WTC11 (cell line): ENCODE results near the gene EID2.

ENCODE experiments used
- CREB1 ChIP-seq: sonication (generic); formaldehyde crosslinking; IDR thresholded peaks from 2 replicates; pipeline ENCODE4 v1.8.0; 2023; ENCODE audit warnings: mild to moderate bottlenecking, missing genetic modification reagents
- GABPB1 ChIP-seq: sonication (generic); formaldehyde crosslinking; IDR thresholded peaks from 2 replicates; pipeline ENCODE4 v1.8.1; 2023; ENCODE audit warnings: mild to moderate bottlenecking, missing genetic modification reagents
- JUN ChIP-seq: sonication (generic); formaldehyde crosslinking; IDR thresholded peaks from 2 replicates; pipeline ENCODE4 v1.8.0; 2023; ENCODE audit warnings: mild to moderate bottlenecking, missing genetic modification reagents
- NFYB ChIP-seq: sonication (generic); formaldehyde crosslinking; conservative IDR thresholded peaks from 2 replicates; pipeline ENCODE4 v1.8.0; 2022; ENCODE audit warnings: low read depth, missing genetic modification reagents
- RELA ChIP-seq: sonication (generic); formaldehyde crosslinking; IDR thresholded peaks from 2 replicates; pipeline ENCODE4 v1.8.1; 2022; ENCODE audit warnings: missing genetic modification reagents, mild to moderate bottlenecking, borderline replicate concordance
- SOX15 ChIP-seq: fragments of 250-450 bp; sonication (Bioruptor Pico); IDR thresholded peaks from 2 replicates; pipeline ENCODE4 v1.9.0; 2021; ENCODE audit warnings: mild to moderate bottlenecking
- TF ChIP-seq, protein P1 (sequence below): sonication (generic); formaldehyde crosslinking; IDR thresholded peaks from 2 replicates; pipeline ENCODE4 v1.8.0; 2022; ENCODE audit warnings: mild to moderate bottlenecking, missing genetic modification reagents
- TF ChIP-seq, protein P2 (sequence below): fragments of 200-600 bp; IDR thresholded peaks from 2 replicates; pipeline ENCODE4 v1.8.0; 2022; ENCODE audit warnings: antibody characterized with exemption
- TF ChIP-seq, protein P3 (sequence below): fragments of 250-450 bp; sonication (Bioruptor Pico); IDR thresholded peaks from 2 replicates; pipeline ENCODE4 v1.9.0; 2021; ENCODE audit warnings: mild to moderate bottlenecking
- TF ChIP-seq, protein P4 (sequence below): sonication (generic); formaldehyde crosslinking; conservative IDR thresholded peaks from 2 replicates; pipeline ENCODE4 v1.8.1; 2022; ENCODE audit warnings: mild to moderate bottlenecking, missing genetic modification reagents

DNA sequence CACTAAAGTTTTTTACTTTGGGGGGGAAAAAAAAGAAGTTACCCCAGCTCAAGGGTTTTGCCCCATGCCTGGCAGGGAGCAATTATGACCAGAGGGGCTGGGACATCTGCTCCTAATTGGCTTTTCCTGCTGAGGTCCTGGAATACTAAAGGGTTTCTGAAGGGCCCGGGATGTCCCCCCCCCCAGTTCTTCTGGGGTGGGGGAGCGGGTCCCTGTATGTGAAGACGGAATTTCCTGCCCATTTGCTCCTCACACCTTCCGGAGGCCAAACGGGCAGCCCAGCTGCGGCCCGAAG, 42.3 kb downstream of the EID2 start:
- TF ChIP-seq, protein P1, sequence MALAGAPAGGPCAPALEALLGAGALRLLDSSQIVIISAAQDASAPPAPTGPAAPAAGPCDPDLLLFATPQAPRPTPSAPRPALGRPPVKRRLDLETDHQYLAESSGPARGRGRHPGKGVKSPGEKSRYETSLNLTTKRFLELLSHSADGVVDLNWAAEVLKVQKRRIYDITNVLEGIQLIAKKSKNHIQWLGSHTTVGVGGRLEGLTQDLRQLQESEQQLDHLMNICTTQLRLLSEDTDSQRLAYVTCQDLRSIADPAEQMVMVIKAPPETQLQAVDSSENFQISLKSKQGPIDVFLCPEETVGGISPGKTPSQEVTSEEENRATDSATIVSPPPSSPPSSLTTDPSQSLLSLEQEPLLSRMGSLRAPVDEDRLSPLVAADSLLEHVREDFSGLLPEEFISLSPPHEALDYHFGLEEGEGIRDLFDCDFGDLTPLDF (CRISPR knock-in tag) = no peak
- TF ChIP-seq CREB1 = no peak
- TF ChIP-seq, protein P2, sequence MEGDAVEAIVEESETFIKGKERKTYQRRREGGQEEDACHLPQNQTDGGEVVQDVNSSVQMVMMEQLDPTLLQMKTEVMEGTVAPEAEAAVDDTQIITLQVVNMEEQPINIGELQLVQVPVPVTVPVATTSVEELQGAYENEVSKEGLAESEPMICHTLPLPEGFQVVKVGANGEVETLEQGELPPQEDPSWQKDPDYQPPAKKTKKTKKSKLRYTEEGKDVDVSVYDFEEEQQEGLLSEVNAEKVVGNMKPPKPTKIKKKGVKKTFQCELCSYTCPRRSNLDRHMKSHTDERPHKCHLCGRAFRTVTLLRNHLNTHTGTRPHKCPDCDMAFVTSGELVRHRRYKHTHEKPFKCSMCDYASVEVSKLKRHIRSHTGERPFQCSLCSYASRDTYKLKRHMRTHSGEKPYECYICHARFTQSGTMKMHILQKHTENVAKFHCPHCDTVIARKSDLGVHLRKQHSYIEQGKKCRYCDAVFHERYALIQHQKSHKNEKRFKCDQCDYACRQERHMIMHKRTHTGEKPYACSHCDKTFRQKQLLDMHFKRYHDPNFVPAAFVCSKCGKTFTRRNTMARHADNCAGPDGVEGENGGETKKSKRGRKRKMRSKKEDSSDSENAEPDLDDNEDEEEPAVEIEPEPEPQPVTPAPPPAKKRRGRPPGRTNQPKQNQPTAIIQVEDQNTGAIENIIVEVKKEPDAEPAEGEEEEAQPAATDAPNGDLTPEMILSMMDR = no peak
- no peak for TF ChIP-seq RELA (CRISPR knock-in tag)
- TF ChIP-seq JUN (CRISPR knock-in tag) = no peak
- TF ChIP-seq, protein P3, sequence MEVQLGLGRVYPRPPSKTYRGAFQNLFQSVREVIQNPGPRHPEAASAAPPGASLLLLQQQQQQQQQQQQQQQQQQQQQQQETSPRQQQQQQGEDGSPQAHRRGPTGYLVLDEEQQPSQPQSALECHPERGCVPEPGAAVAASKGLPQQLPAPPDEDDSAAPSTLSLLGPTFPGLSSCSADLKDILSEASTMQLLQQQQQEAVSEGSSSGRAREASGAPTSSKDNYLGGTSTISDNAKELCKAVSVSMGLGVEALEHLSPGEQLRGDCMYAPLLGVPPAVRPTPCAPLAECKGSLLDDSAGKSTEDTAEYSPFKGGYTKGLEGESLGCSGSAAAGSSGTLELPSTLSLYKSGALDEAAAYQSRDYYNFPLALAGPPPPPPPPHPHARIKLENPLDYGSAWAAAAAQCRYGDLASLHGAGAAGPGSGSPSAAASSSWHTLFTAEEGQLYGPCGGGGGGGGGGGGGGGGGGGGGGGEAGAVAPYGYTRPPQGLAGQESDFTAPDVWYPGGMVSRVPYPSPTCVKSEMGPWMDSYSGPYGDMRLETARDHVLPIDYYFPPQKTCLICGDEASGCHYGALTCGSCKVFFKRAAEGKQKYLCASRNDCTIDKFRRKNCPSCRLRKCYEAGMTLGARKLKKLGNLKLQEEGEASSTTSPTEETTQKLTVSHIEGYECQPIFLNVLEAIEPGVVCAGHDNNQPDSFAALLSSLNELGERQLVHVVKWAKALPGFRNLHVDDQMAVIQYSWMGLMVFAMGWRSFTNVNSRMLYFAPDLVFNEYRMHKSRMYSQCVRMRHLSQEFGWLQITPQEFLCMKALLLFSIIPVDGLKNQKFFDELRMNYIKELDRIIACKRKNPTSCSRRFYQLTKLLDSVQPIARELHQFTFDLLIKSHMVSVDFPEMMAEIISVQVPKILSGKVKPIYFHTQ (CRISPR knock-in tag) = no peak
- no peak for TF ChIP-seq SOX15 (CRISPR knock-in tag)
- no peak for TF ChIP-seq NFYB (CRISPR knock-in tag)
- TF ChIP-seq, protein P4, sequence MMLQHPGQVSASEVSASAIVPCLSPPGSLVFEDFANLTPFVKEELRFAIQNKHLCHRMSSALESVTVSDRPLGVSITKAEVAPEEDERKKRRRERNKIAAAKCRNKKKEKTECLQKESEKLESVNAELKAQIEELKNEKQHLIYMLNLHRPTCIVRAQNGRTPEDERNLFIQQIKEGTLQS (CRISPR knock-in tag) = no peak
- TF ChIP-seq GABPB1 = no peak
